Liver (tissue), 9 donors: Measurements from ENCODE around the gene EN1. TPM values are rescaled to one million over a fixed set of nuclear protein-coding genes. Genes with fewer than 3 reads are reported as not detected.

Experiments used
- DNase-seq: peaks from one replicate; pipeline ENCODE4 v3.0.0-alpha.2; 2017; ENCODE audit warnings: low spot score
- H3K27ac ChIP-seq, 2 donors: one replicate each; pipeline ENCODE4 v1.7.0; 2013; ENCODE audit warnings: inconsistent platforms in 2 of 2, low read length in 2 of 2, control low read depth in 1 of 2, low read depth in 1 of 2, mild to moderate bottlenecking in 1 of 2
- H3K27me3 ChIP-seq, 4 donors: one replicate each; pipeline versions ENCODE4 v1.6.1 to v1.7.0; 2013; ENCODE audit warnings: low read length in 3 of 4, inconsistent platforms in 1 of 4, mild to moderate bottlenecking in 1 of 4, moderate library complexity in 1 of 4; ENCODE audit not compliant: control insufficient read depth in 4 of 4, insufficient read depth in 4 of 4
- H3K36me3 ChIP-seq, 4 donors: one replicate each; pipeline versions ENCODE4 v1.6.1 to v1.7.0; 2013; ENCODE audit warnings: low read length in 3 of 4, mild to moderate bottlenecking in 3 of 4, low read depth in 1 of 4, moderate library complexity in 1 of 4; ENCODE audit not compliant: control insufficient read depth in 4 of 4, insufficient read depth in 3 of 4
- H3K4me1 ChIP-seq, 4 donors: one replicate each; pipeline versions ENCODE4 v1.6.1 to v1.7.0; 2013; ENCODE audit warnings: low read length in 3 of 4, mild to moderate bottlenecking in 3 of 4, moderate library complexity in 1 of 4; ENCODE audit not compliant: control insufficient read depth in 4 of 4, insufficient read depth in 4 of 4
- H3K4me3 ChIP-seq, 3 donors: one replicate each; pipeline versions ENCODE4 v1.6.1 to v1.7.0; 2013; ENCODE audit warnings: low read length in 3 of 3, control low read depth in 1 of 3, low read depth in 1 of 3, mild to moderate bottlenecking in 1 of 3
- H3K9ac ChIP-seq, 2 donors: one replicate each; pipeline ENCODE4 v1.7.0; 2013; ENCODE audit warnings: low read length in 2 of 2, mild to moderate bottlenecking in 2 of 2, moderate library complexity in 2 of 2, control low read depth in 1 of 2, low read depth in 1 of 2
- H3K9me3 ChIP-seq, 4 donors: one replicate each; pipeline versions ENCODE4 v1.6.1 to v1.7.0; 2013; ENCODE audit warnings: low read length in 3 of 4; ENCODE audit not compliant: control insufficient read depth in 4 of 4
- ATF3 ChIP-seq: IDR thresholded peaks from 2 replicates; pipeline ENCODE4 v1.6.1; 2016; ENCODE audit warnings: antibody characterized with exemption
- CTCF ChIP-seq: fragments of 150-350 bp; IDR thresholded peaks from 2 replicates; pipeline ENCODE4 v1.5.1; 2017; ENCODE audit warnings: improper control_type of control experiment, low read depth, low read length; ENCODE audit not compliant: missing input control
- EGR1 ChIP-seq, 2 donors: IDR thresholded peaks; 2 replicates each; pipeline ENCODE4 v1.6.1; 2016 to 2018; ENCODE audit warnings: antibody characterized with exemption in 2 of 2, low read depth in 2 of 2
- FOXA1 ChIP-seq: IDR thresholded peaks from 2 replicates; pipeline ENCODE4 v1.6.1; 2016; ENCODE audit warnings: antibody characterized with exemption
- GABPA ChIP-seq, 2 donors: IDR thresholded peaks in 1 of 2; conservative IDR thresholded peaks in 1 of 2; 2 replicates each; pipeline ENCODE4 v1.6.1; 2016; ENCODE audit warnings: antibody characterized with exemption in 2 of 2, mild to moderate bottlenecking in 1 of 2, moderate library complexity in 1 of 2
- HNF4G ChIP-seq: IDR thresholded peaks from 2 replicates; pipeline ENCODE4 v1.6.1; 2016; ENCODE audit warnings: antibody characterized with exemption
- JUND ChIP-seq, 2 donors: IDR thresholded peaks; 2 replicates each; pipeline ENCODE4 v1.6.1; 2016; ENCODE audit warnings: antibody characterized with exemption in 2 of 2
- NR2F2 ChIP-seq: IDR thresholded peaks from 2 replicates; pipeline ENCODE4 v1.6.1; 2016; ENCODE audit warnings: antibody characterized with exemption
- RAD21 ChIP-seq, 2 donors: IDR thresholded peaks; 2 replicates each; pipeline ENCODE4 v1.6.1; 2016; ENCODE audit warnings: antibody characterized with exemption in 2 of 2, mild to moderate bottlenecking in 2 of 2
- REST ChIP-seq: IDR thresholded peaks from 2 replicates; pipeline ENCODE4 v1.6.1; 2016; ENCODE audit warnings: antibody characterized with exemption, mild to moderate bottlenecking
- RXRA ChIP-seq, 2 donors: IDR thresholded peaks; 2 replicates each; pipeline ENCODE4 v1.6.1; 2017 to 2018; ENCODE audit warnings: antibody characterized with exemption in 2 of 2, mild to moderate bottlenecking in 1 of 2
- SP1 ChIP-seq: IDR thresholded peaks from 2 replicates; pipeline ENCODE4 v1.6.1; 2018; ENCODE audit warnings: antibody characterized with exemption, mild to moderate bottlenecking
- TAF1 ChIP-seq: conservative IDR thresholded peaks from 2 replicates; pipeline ENCODE4 v1.6.1; 2016; ENCODE audit warnings: antibody characterized with exemption, mild to moderate bottlenecking
- ZBTB33 ChIP-seq: IDR thresholded peaks from 2 replicates; pipeline ENCODE4 v1.6.1; 2016; ENCODE audit warnings: antibody characterized with exemption
- WGBS: extraction: QIAGEN DNeasy Blood & Tissue Kit; methylation state at CpG from one replicate; pipeline ENCODE4 v1.1.7; 2013; 5-methylcytosine and 5-hydroxymethylcytosine counted together
- polyA plus RNA-seq, 2 donors: library from polyadenylated mRNA; stranded (reverse) in 1 of 2; unstranded in 1 of 2; fragments of 200-250 nt in 1 of 2; fragments of >200 nt in 1 of 2; fragmentation: Nextera tagmentation in 1 of 2; extraction: Ambion mirVana in 1 of 2; gene quantifications; one replicate each; pipeline versions ENCODE4 v1.2.1 to v1.2.3, GENCODE V29; 2013 to 2015
- total RNA-seq, 2 donors: library from RNA; depleted of rRNA; stranded (reverse); fragments of >200 nt; gene quantifications; one replicate each; pipeline ENCODE4 v1.2.3, GENCODE V29; 2014
- donor health status: healthy.
- donor health status: healthy.
- donor health status: healthy.
- donor health status: healthy.
- donor health status: healthy.

The EN1 gene
- total and polyA plus RNA-seq, 4 donors = not detected

GRCh38 chr2:118853129-118853640 lies 5.7 kb upstream of the EN1 start:
- no peak for TF ChIP-seq GABPA (IDR thresholded peaks at IDR 0.05 in 1 of 2, conservative IDR thresholded peaks at IDR 0.05 in 1 of 2)
- no peak for TF ChIP-seq FOXA1
- TF ChIP-seq ATF3 = no peak
- no peak for TF ChIP-seq TAF1
- TF ChIP-seq CTCF = no peak
- TF ChIP-seq RXRA (IDR thresholded peaks at IDR 0.05) = no peak
- TF ChIP-seq RAD21 (IDR thresholded peaks at IDR 0.05) = no peak
- no peak for TF ChIP-seq HNF4G
- TF ChIP-seq EGR1 (IDR thresholded peaks at IDR 0.05; ENCODE audit: low read depth in 2 of 2) = no peak
- no peak for TF ChIP-seq JUND (IDR thresholded peaks at IDR 0.05)
- TF ChIP-seq NR2F2 = no peak
- TF ChIP-seq ZBTB33 = no peak
- no peak for TF ChIP-seq SP1
- peaks cover 10 to 31% (median 21%) of the 10 kb centered on the region in 4 donors for H3K27me3 ChIP-seq
- H3K9me3 ChIP-seq = no peaks in the 10 kb centered on the region
- H3K4me1 ChIP-seq = peaks cover 7 to 39% (median 12%) of the 10 kb centered on the region in 4 donors
- no peaks in the 10 kb centered on the region for H3K36me3 ChIP-seq
- no peak overlapping the region for H3K27ac ChIP-seq
- DNase-seq = no peak
- WGBS = 8% methylated on average over 25 of the region's 25 CpGs
- no peak overlapping the region for H3K9ac ChIP-seq
- H3K4me3 ChIP-seq = no peak overlapping the region

DNA sequence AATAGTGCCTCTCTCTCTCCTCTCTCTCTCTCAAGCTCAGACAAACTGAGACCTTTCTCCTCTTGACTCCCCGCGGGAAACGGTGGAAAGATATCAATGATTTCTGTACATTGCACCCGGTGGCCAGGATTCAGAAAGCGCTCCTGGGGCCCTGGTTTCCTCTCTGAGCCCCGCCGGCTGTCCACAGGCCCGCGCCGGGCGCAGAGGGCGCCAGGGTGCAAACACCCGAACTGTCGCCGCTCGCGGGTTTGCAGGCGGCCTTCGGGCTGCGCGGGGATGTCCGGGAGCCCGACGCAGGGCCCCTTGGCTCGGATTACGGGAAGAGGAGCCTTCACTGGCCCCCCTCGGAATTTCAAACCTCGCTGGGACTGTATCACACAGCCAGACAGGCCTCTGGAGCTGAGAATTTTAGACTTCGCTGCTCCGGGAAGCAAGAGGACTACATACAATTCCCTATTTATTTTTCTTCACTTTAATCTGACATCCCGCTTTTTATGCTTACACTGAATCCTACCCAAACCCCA lies 5.2 kb upstream of the EN1 start:
- no peak overlapping the region for H3K27ac ChIP-seq
- H3K9me3 ChIP-seq = no peaks in the 10 kb centered on the region
- no peaks in the 10 kb centered on the region for H3K36me3 ChIP-seq
- peaks cover 7 to 38% (median 13%) of the 10 kb centered on the region in 4 donors for H3K4me1 ChIP-seq
- 5% methylated on average over 31 of the region's 31 CpGs for WGBS
- DNase-seq = no peak
- TF ChIP-seq RXRA (IDR thresholded peaks at IDR 0.05) (no peak), CTCF (no peak), REST (no peak)
- no peak overlapping the region for H3K4me3 ChIP-seq
- H3K9ac ChIP-seq = no peak overlapping the region
- peaks cover 8 to 33% (median 19%) of the 10 kb centered on the region in 4 donors for H3K27me3 ChIP-seq
